ENCODE results near the gene ADISSP.

GRCh38 chr20:3739054-3739925 is 28.3 kb downstream of the ADISSP start:
- no peak for TF ChIP-seq POLR2A (IDR thresholded peaks at IDR 0.05)
- no peak for TF ChIP-seq CTCF (IDR thresholded peaks at IDR 0.05)

Data from thyroid gland (tissue), 4 donors.